Adrenal gland (tissue), 5 donors: ENCODE results near the gene SRGAP3.

ENCODE experiments used
- POLR2A ChIP-seq, 2 donors: fragments of 450-650 bp; IDR thresholded peaks; one replicate each; pipeline ENCODE4 v1.6.1; 2017; ENCODE audit warnings: antibody characterized with exemption in 2 of 2, mild to moderate bottlenecking in 2 of 2, moderate library complexity in 1 of 2
- TF ChIP-seq, protein P1 (sequence below), 6 experiments: fragments of 450-650 bp in 4 of 6; fragments of 200-600 bp in 2 of 6; sonication (generic) in 1 of 6; IDR thresholded peaks; 1 replicate in 5 of 6; 2 replicates in 1 of 6; pipeline versions ENCODE4 v1.5.1 to v1.8.0; 2016 to 2021; ENCODE audit warnings: antibody characterized with exemption in 6 of 6, mild to moderate bottlenecking in 2 of 6, moderate library complexity in 1 of 6
- donor health status: DM: no; HTN: no; CAD: no.

DNA sequence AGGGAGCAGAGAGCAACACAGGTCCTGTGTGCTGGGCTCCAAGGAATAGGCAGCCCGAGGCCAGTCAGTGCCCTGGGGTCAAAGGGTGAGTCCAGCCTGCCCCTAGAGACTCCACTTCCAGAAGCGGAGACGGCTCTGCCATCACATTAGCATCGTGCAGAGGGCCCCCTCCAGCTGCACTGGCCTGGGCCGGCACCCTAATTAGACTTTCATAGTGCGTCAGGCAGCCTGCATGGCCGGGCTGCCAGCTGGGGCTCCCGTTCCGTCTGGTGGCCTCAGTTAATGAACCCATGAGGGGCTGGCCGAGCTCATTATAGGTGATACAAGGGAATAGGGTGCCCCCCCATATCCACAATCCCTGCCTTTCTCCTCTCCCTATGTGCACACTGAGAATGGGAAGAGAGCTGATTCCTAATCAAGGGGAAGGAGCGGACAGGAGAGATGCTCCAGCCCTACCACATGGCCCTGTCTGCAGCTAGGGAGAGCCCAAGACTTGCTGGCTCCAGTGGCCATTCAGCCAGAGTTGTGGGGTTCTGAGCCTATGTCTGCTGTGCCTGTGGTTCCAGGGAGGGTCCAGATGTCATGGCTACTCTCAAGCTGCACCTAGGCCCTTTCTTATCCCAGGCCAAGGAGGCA, 128.0 kb downstream of the SRGAP3 start:
- TF ChIP-seq, protein P1, sequence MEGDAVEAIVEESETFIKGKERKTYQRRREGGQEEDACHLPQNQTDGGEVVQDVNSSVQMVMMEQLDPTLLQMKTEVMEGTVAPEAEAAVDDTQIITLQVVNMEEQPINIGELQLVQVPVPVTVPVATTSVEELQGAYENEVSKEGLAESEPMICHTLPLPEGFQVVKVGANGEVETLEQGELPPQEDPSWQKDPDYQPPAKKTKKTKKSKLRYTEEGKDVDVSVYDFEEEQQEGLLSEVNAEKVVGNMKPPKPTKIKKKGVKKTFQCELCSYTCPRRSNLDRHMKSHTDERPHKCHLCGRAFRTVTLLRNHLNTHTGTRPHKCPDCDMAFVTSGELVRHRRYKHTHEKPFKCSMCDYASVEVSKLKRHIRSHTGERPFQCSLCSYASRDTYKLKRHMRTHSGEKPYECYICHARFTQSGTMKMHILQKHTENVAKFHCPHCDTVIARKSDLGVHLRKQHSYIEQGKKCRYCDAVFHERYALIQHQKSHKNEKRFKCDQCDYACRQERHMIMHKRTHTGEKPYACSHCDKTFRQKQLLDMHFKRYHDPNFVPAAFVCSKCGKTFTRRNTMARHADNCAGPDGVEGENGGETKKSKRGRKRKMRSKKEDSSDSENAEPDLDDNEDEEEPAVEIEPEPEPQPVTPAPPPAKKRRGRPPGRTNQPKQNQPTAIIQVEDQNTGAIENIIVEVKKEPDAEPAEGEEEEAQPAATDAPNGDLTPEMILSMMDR (IDR thresholded peaks at IDR 0.05), result no peak
- no peak for TF ChIP-seq POLR2A (IDR thresholded peaks at IDR 0.05)
